Endodermal cell (in vitro differentiated cells): Measurements from ENCODE around the gene RPGRIP1L. TPM values are rescaled to one million over a fixed set of nuclear protein-coding genes. Genes with fewer than 3 reads are reported as not detected.

Experiments used
- DNase-seq: peaks from one replicate; pipeline ENCODE4 v3.0.0-alpha.2; 2017
- H3K27ac ChIP-seq: 2 replicates; pipeline ENCODE4 v1.5.1; 2013; ENCODE audit warnings: mild to moderate bottlenecking, low read depth, low read length, moderate library complexity
- H3K27me3 ChIP-seq: 2 replicates; pipeline ENCODE4 v1.6.1; 2013; ENCODE audit warnings: mild to moderate bottlenecking, low read length, moderate library complexity; ENCODE audit not compliant: insufficient read depth, control insufficient read depth, poor library complexity, severe bottlenecking
- H3K36me3 ChIP-seq: 2 replicates; pipeline ENCODE4 v1.7.0; 2013; ENCODE audit warnings: mild to moderate bottlenecking, low read length, moderate library complexity; ENCODE audit not compliant: control insufficient read depth, insufficient read depth
- H3K4me1 ChIP-seq: one replicate; pipeline ENCODE4 v1.7.0; 2013; ENCODE audit warnings: low read length; ENCODE audit not compliant: control insufficient read depth, insufficient read depth
- H3K4me3 ChIP-seq: 2 replicates; pipeline ENCODE4 v1.5.1; 2013; ENCODE audit warnings: mild to moderate bottlenecking, low read length, moderate library complexity
- H3K9ac ChIP-seq: 2 replicates; pipeline ENCODE4 v1.6.1; 2013; ENCODE audit warnings: mild to moderate bottlenecking, low read length, moderate library complexity; ENCODE audit not compliant: poor library complexity, severe bottlenecking; ENCODE audit errors: extremely low read depth
- H3K9me3 ChIP-seq: 2 replicates; pipeline ENCODE4 v1.6.1; 2013; ENCODE audit warnings: mild to moderate bottlenecking, low read length, moderate library complexity; ENCODE audit not compliant: control insufficient read depth
- H3K27ac Mint-ChIP-seq: 2 replicates; pipeline ENCODE4 v1.8.0; 2020; ENCODE audit warnings: mixed read lengths
- H3K27me3 Mint-ChIP-seq: 2 replicates; pipeline ENCODE4 v1.8.0; 2021; ENCODE audit warnings: mild to moderate bottlenecking, mixed read lengths; ENCODE audit not compliant: insufficient read depth
- H3K36me3 Mint-ChIP-seq: 2 replicates; pipeline ENCODE4 v1.8.0; 2020; ENCODE audit warnings: low read depth, mixed read lengths
- H3K4me1 Mint-ChIP-seq: 2 replicates; pipeline ENCODE4 v1.8.0; 2020; ENCODE audit warnings: mixed read lengths
- H3K4me3 Mint-ChIP-seq: 2 replicates; pipeline ENCODE4 v1.8.0; 2020; ENCODE audit warnings: mild to moderate bottlenecking, moderate library complexity, mixed read lengths
- H3K9me3 Mint-ChIP-seq: 2 replicates; pipeline ENCODE4 v1.8.0; 2020; ENCODE audit warnings: mild to moderate bottlenecking, mixed read lengths
- CTCF ChIP-seq: fragments of 200-600 bp; sonication (generic); conservative IDR thresholded peaks from 2 replicates; pipeline ENCODE4 v1.5.0; 2021; ENCODE audit warnings: antibody characterized with exemption, mild to moderate bottlenecking
- WGBS, 2 experiments: methylation state at CpG; one replicate each; pipeline versions ENCODE4 v1.1.5 to v1.1.7; 2013; ENCODE audit warnings: missing lambda C conversion rate in 2 of 2, mixed read lengths in 1 of 2; ENCODE audit not compliant: insufficient coverage in 1 of 2, insufficient read length in 1 of 2; 5-methylcytosine and 5-hydroxymethylcytosine counted together
- total RNA-seq, 2 donors: library from RNA; stranded (reverse); fragmentation: NEBNext Ultra II Directional in 1 of 2; extraction: Animal tissue kit (Norgen Biotek cat#: 25700) in 1 of 2; gene quantifications; 2 replicates in 1 of 2; 3 replicates in 1 of 2; pipeline ENCODE4 v1.2.1, GENCODE V29; 2021

The RPGRIP1L gene
- total RNA-seq, 2 donors from 2014 or later: 15.9 to 19.8 TPM

GRCh38 chr16:53598511-53599275, 105.0 kb downstream of the RPGRIP1L start:
- peaks cover 17% of the 10 kb centered on the region for H3K36me3 Mint-ChIP-seq
- no peak for TF ChIP-seq CTCF
- peaks cover 22% of the 10 kb centered on the region for H3K9me3 Mint-ChIP-seq

GRCh38 chr16:53597776-53598175, 105.9 kb downstream of the RPGRIP1L start:
- TF ChIP-seq CTCF: no peak
- no peaks in the 10 kb centered on the region for H3K36me3 ChIP-seq
- H3K27ac ChIP-seq: no peak overlapping the region
- H3K4me1 ChIP-seq: no peaks in the 10 kb centered on the region
- no peak for DNase-seq
- Mint-ChIP-seq H3K36me3 (peaks cover 17% of the 10 kb centered on the region), H3K9me3 (peaks cover 22% of the 10 kb centered on the region), H3K27me3 (no peaks in the 10 kb centered on the region), H3K4me3 (no peak overlapping the region), H3K27ac (no peak overlapping the region), H3K4me1 (no peaks in the 10 kb centered on the region)
- H3K9me3 ChIP-seq: no peaks in the 10 kb centered on the region
- no peaks in the 10 kb centered on the region for H3K27me3 ChIP-seq
- no peak overlapping the region for H3K9ac ChIP-seq
- 85 to 86% methylated on average over 3 of the region's 3 CpGs for WGBS, 2 experiments
- no peak overlapping the region for H3K4me3 ChIP-seq

More at GRCh38 chr16:53598511-53599275, 105.0 kb downstream of the RPGRIP1L start:
- H3K27ac ChIP-seq: no peak overlapping the region
- no peak for DNase-seq
- no peaks in the 10 kb centered on the region for H3K9me3 ChIP-seq
- Mint-ChIP-seq H3K4me1 (no peaks in the 10 kb centered on the region), H3K27ac (no peak overlapping the region), H3K27me3 (no peaks in the 10 kb centered on the region), H3K4me3 (no peak overlapping the region)
- H3K4me1 ChIP-seq: no peaks in the 10 kb centered on the region
- 87% methylated on average over 1 of the region's 3 CpGs; no CpG with 5 or more reads in 1 of the 2 experiments for WGBS, 2 experiments
- no peak overlapping the region for H3K9ac ChIP-seq
- no peak overlapping the region for H3K4me3 ChIP-seq
- no peaks in the 10 kb centered on the region for H3K27me3 ChIP-seq
- H3K36me3 ChIP-seq: no peaks in the 10 kb centered on the region

- Mint-ChIP-seq H3K9me3 (peaks cover 14% of the 10 kb centered on the region), H3K27ac (no peak overlapping the region), H3K4me3 (no peak overlapping the region), H3K4me1 (no peaks in the 10 kb centered on the region), H3K36me3 (no peaks in the 10 kb centered on the region), H3K27me3 (no peaks in the 10 kb centered on the region)
- H3K9ac ChIP-seq: no peak overlapping the region
- no peaks in the 10 kb centered on the region for H3K9me3 ChIP-seq
- no peak for TF ChIP-seq CTCF
- no peak for DNase-seq
- H3K36me3 ChIP-seq: no peaks in the 10 kb centered on the region
- 98 to 100% methylated on average over 1 to 3 of the region's 3 CpGs for WGBS, 2 experiments
- H3K27me3 ChIP-seq: no peaks in the 10 kb centered on the region
- no peak overlapping the region for H3K4me3 ChIP-seq
- H3K27ac ChIP-seq: no peak overlapping the region
- no peaks in the 10 kb centered on the region for H3K4me1 ChIP-seq
Observed at GRCh38 chr16:53588081-53588648, 115.5 kb downstream of the RPGRIP1L start.
